Inflammatory macrophage treated with lipopolysaccharide for 4 hours (primary cell): ENCODE data around the gene RPS5.
A peak's percentile ranks its signal among the peaks of the same experiment; 100 is the strongest.
"Not testable (repeated sequence)": the region's sequence is repeated elsewhere in the genome, so short reads cannot be mapped to it uniquely, and the experiment has no call there.

Experiments
- DNase-seq: peaks from one replicate; pipeline ENCODE4 v3.0.0-alpha.2; 2020

The RPS5 gene

DNA sequence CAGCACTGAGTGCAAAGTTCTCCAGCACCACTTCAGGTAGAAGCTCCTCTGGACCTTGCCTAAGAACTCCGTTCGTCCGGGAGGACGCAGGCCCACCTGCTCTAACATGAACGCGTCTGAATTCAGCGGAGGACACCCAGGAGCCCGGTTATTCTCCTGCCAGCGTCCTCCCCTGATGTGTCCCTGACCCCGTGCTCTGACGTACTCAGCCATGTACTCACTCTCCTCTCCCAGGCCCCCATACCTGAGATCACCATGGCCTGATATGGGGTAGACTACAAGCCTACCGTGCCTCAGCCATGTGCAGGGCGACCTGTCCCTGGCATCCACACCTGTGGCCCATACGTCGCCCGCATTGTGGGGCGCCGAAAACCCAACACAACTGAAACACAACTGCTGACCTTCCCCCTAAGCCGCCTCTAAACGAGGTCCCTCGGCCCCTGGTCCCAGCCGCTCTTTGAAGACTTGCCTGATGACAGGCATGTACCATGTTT lies 20.6 kb downstream of the RPS5 start:
- no peak for DNase-seq

DNA sequence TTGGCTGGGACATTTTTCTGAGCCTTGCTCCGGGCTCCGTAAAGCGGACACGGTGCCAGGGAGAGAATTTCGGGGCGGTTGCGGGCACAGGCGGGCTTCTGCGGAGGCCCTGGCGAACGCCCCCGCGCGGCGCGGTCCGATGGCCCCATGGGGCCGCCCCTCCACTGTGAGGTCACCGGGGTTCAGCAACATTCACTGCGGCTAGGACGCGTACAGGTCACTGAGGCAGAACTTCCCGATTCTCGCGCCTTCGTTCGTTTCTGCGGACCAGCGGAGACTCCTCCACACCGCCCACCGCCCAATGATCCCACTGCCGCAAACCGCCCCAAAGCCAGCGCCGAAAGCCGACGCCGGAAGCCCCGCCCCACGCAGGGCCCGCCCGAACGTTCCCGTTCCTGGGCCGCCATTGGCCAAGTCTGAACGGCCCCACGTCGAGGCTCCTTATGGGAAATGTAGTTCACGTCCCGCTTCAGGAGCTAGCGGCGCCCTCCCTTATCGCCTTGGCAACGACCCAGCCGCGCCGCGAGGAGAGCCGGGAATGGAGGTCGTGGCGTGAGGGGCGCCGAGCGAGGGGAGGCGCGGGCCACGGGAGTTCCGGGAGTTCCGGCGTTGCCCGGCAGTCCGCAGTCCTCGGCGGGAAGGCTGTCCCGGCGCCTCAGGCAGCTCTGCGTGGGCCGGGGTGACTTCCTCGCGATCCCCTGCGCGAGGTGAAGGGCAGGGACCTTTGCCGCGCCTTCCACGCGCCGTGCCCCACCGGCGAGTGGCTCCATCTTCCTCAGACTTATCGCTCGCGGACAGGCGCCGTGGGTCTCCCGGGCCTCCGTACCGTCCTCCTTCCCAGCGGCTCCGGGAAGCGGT lies 21.3 kb downstream of the RPS5 start, which contains the start of gene ZNF584:
Gene ZNF584, plus strand, starts transcription at position 498 of the 858 bp plus-strand sequence. CDS start 499 bp downstream, outside the sequence.
- DNase-seq: peak; percentile 95

DNA sequence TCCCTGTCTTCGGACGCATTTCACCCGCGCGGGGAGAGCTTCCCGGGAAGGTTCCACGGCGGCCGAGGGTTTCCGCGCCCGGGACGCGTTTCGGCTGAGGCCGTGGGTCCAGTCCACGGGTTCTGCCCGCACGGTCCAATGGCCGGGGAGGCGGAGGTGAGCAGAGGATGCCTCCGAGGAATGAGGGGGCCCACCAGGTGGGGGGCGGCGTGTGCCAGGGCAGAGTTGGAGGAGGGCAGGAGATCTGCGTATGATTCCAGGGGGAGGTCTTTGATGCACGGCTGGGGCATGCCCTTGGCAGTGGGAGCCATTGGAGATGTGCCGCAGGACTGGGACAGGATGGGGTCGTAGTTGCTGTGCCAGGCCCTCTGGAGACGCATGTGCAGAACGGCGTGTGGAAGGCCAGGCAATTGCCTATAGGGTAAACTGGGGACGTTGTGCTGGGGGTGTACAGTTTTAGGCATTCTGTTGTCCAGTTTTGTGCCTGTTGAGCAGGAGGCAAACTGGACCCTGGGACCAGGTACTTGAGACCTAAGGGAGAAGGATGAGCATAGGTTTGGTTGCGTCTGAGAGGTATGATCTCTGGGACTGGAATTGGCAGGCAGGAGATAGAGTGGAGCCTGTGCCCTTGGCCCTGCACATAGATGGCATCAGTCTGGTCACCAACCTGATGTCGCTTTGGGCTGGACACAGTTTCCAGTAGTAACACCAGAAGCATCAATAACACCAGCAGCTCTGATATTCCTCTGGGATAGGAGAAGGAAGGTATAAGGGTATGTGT lies 22.1 kb downstream of the RPS5 start:
- DNase-seq: no peak

DNA sequence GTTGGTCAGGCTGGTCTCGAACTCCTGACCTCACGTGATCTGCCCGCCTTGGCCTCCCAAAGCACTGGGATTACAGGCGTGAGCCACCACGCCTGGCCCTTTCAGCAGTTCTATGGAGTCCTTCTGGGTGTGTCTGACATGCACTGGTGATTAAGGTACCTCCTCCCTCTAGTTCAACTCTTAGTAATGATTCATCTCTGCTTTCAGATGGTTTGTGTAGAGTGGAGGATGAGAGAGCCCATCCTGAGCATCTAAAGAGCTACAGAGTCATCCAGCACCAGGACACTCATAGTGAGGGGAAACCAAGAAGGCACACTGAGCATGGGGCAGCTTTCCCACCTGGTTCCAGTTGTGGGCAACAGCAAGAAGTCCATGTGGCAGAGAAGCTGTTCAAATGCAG lies 29.5 kb downstream of the RPS5 start:
- no peak for DNase-seq

- no peak for DNase-seq
These were observed 30.0 kb downstream of the RPS5 start for GRCh38 chr19:58417071-58417470.

- DNase-seq: no peak
These were observed 41.5 kb downstream of the RPS5 start for GRCh38 chr19:58428617-58429016.

GRCh38 chr19:58429745-58430144 lies 42.7 kb downstream of the RPS5 start:
- DNase-seq: no peak

DNA sequence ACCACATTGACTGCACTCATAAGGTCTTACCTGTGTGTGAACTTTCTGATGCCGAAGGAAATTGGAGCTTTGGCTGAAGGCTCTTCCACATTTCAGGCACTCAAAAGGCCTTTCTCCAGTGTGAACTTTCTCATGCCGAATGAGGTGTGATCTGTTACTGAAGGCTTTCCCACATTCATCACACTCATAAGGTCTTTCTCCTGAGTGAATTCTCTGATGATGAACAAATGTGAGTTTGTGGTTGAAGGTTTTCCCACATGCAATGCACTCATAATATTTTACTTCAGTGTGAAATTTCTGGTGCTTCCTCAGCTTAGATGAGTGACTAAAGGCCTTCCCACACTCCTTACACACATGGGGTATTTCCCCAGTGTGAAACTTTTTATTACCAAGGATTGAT lies 47.1 kb downstream of the RPS5 start:
- no peak for DNase-seq

GRCh38 chr19:58439576-58440554 lies 52.8 kb downstream of the RPS5 start, which contains the start of gene ZNF132:
Gene ZNF132, minus strand, starts transcription at chr19:58440153. Its CDS starts 332 bp downstream, at chr19:58439821.
- peak; percentile 100 for DNase-seq

GRCh38 chr19:58440556-58440955 lies 53.5 kb downstream of the RPS5 start:
- no peak for DNase-seq

GRCh38 chr19:58442986-58443385 lies 55.9 kb downstream of the RPS5 start:
- not testable (repeated sequence) for DNase-seq
